GM18858 (cell line): Measurements from ENCODE around the gene ERFE.
"Not testable (repeated sequence)": the region's sequence is repeated elsewhere in the genome, so short reads cannot be mapped to it uniquely, and the experiment has no call there.

ENCODE experiments used
- ATAC-seq: cut with Tn5 transposase; IDR thresholded peaks from one replicate; pipeline ENCODE4 v1.9.1; 2021; ENCODE audit not compliant: unreplicated experiment

The ERFE gene

GRCh38 chr2:238158509-238159070, at the start of gene ERFE:
ERFE (plus strand) TSS chr2:238158970; CDS start chr2:238159008, 38 bp downstream.
- no peak for ATAC-seq

- no peak for ATAC-seq
These were observed 45.2 kb upstream of the ERFE start for GRCh38 chr2:238113611-238114010.

- ATAC-seq = no peak
These were observed 44.4 kb upstream of the ERFE start for GRCh38 chr2:238114331-238114841.

GRCh38 chr2:238114851-238115660, 43.7 kb upstream of the ERFE start:
- ATAC-seq = no peak

- not testable (repeated sequence) for ATAC-seq
These were observed 43.1 kb upstream of the ERFE start for GRCh38 chr2:238115709-238116108.

- no peak for ATAC-seq
These were observed 42.2 kb upstream of the ERFE start for GRCh38 chr2:238116298-238117198.

GRCh38 chr2:238117199-238118154, 41.3 kb upstream of the ERFE start:
- no peak for ATAC-seq

GRCh38 chr2:238119756-238120462, 38.9 kb upstream of the ERFE start:
- no peak for ATAC-seq

GRCh38 chr2:238120463-238121298, 38.1 kb upstream of the ERFE start:
- ATAC-seq = no peak

- ATAC-seq = no peak
These were observed 37.1 kb upstream of the ERFE start for GRCh38 chr2:238121511-238122286.

GRCh38 chr2:238122287-238123217, 36.2 kb upstream of the ERFE start:
- no peak for ATAC-seq

- ATAC-seq = no peak
These were observed 35.4 kb upstream of the ERFE start for GRCh38 chr2:238123218-238123971.

GRCh38 chr2:238123991-238124470, 34.7 kb upstream of the ERFE start:
- ATAC-seq = no peak

- no peak for ATAC-seq
These were observed 34.2 kb upstream of the ERFE start for GRCh38 chr2:238124488-238125126.

GRCh38 chr2:238125127-238125885, 33.5 kb upstream of the ERFE start:
- ATAC-seq = no peak
